Stimulated activated memory B cell treated with anti-CD40 and anti-IgM and Interleukin-4, amounts not matched to agents 10 μg/mL and 1 μg/mL and 100 μg/mL, for 72 hours (primary cell): Measurements from ENCODE around the gene GPR35.
A peak's percentile ranks its signal among the peaks of the same experiment; 100 is the strongest.
"Not testable (repeated sequence)": the region's sequence is repeated elsewhere in the genome, so short reads cannot be mapped to it uniquely, and the experiment has no call there.

Experiments
- ATAC-seq: fragments of 150-1000 bp; cut with Tn5 transposase; 2 replicates; pipeline ENCODE4 v1.10.0; 2021
- H3K27ac Mint-ChIP-seq: one replicate; pipeline ENCODE4 v1.8.0; 2022; ENCODE audit warnings: mild to moderate bottlenecking, mixed read lengths
- H3K27me3 Mint-ChIP-seq: one replicate; pipeline ENCODE4 v1.8.0; 2022; ENCODE audit warnings: mixed read lengths
- H3K36me3 Mint-ChIP-seq: one replicate; pipeline ENCODE4 v1.8.0; 2022; ENCODE audit warnings: mixed read lengths
- H3K4me1 Mint-ChIP-seq: one replicate; pipeline ENCODE4 v1.8.0; 2022; ENCODE audit warnings: mixed read lengths
- H3K4me3 Mint-ChIP-seq: one replicate; pipeline ENCODE4 v1.8.0; 2022; ENCODE audit warnings: mild to moderate bottlenecking, moderate library complexity, mixed read lengths
- H3K9me3 Mint-ChIP-seq: one replicate; pipeline ENCODE4 v1.8.0; 2022; ENCODE audit warnings: mixed read lengths

GPR35 gene

GRCh38 chr2:240645346-240645745 is 20.1 kb downstream of the GPR35 start:
- H3K27ac Mint-ChIP-seq, result no peak overlapping the region

GRCh38 chr2:240645801-240646175 is 20.5 kb downstream of the GPR35 start:
- Mint-ChIP-seq H3K27me3 (peaks cover 63% of the 10 kb centered on the region), H3K36me3 (no peaks in the 10 kb centered on the region), H3K9me3 (no peaks in the 10 kb centered on the region), H3K4me1 (peaks cover 7% of the 10 kb centered on the region), H3K4me3 (no peak overlapping the region), H3K27ac (no peak overlapping the region)
- no peak for ATAC-seq

More at GRCh38 chr2:240645346-240645745, 20.1 kb downstream of the GPR35 start:
- no peak for ATAC-seq
- H3K27me3 Mint-ChIP-seq, result peaks cover 58% of the 10 kb centered on the region
- peaks cover 7% of the 10 kb centered on the region for H3K4me1 Mint-ChIP-seq
- no peaks in the 10 kb centered on the region for H3K36me3 Mint-ChIP-seq
- H3K4me3 Mint-ChIP-seq, result no peak overlapping the region
- no peaks in the 10 kb centered on the region for H3K9me3 Mint-ChIP-seq

- ATAC-seq, result no peak
- H3K4me1 Mint-ChIP-seq, result peaks cover 7% of the 10 kb centered on the region
- peaks cover 68% of the 10 kb centered on the region for H3K27me3 Mint-ChIP-seq
- H3K36me3 Mint-ChIP-seq, result no peaks in the 10 kb centered on the region
- H3K4me3 Mint-ChIP-seq, result no peak overlapping the region
- no peak overlapping the region for H3K27ac Mint-ChIP-seq
- H3K9me3 Mint-ChIP-seq, result no peaks in the 10 kb centered on the region
Observed at GRCh38 chr2:240646176-240646899, 21.1 kb downstream of the GPR35 start.

- H3K36me3 Mint-ChIP-seq, result no peaks in the 10 kb centered on the region
- H3K27me3 Mint-ChIP-seq, result peaks cover 75% of the 10 kb centered on the region
- H3K27ac Mint-ChIP-seq, result no peak overlapping the region
- H3K9me3 Mint-ChIP-seq, result no peaks in the 10 kb centered on the region
- no peak for ATAC-seq
- H3K4me3 Mint-ChIP-seq, result no peak overlapping the region
- H3K4me1 Mint-ChIP-seq, result peaks cover 7% of the 10 kb centered on the region
Observed at GRCh38 chr2:240646900-240647502, 21.7 kb downstream of the GPR35 start.

GRCh38 chr2:240647503-240648154 is 22.3 kb downstream of the GPR35 start:
- Mint-ChIP-seq H3K27ac (no peak overlapping the region), H3K9me3 (no peaks in the 10 kb centered on the region), H3K36me3 (no peaks in the 10 kb centered on the region), H3K4me1 (peaks cover 7% of the 10 kb centered on the region), H3K27me3 (peaks cover 81% of the 10 kb centered on the region), H3K4me3 (no peak overlapping the region)
- ATAC-seq, result no peak

- no peaks in the 10 kb centered on the region for H3K36me3 Mint-ChIP-seq
- H3K4me3 Mint-ChIP-seq, result no peak overlapping the region
- peaks cover 87% of the 10 kb centered on the region for H3K27me3 Mint-ChIP-seq
- peaks cover 7% of the 10 kb centered on the region for H3K4me1 Mint-ChIP-seq
- no peak for ATAC-seq
- no peaks in the 10 kb centered on the region for H3K9me3 Mint-ChIP-seq
- H3K27ac Mint-ChIP-seq, result no peak overlapping the region
Observed at GRCh38 chr2:240648155-240648649, 22.9 kb downstream of the GPR35 start.

- Mint-ChIP-seq H3K27me3 (peaks cover 92% of the 10 kb centered on the region), H3K9me3 (no peaks in the 10 kb centered on the region), H3K36me3 (no peaks in the 10 kb centered on the region), H3K27ac (no peak overlapping the region), H3K4me1 (peaks cover 7% of the 10 kb centered on the region), H3K4me3 (no peak overlapping the region)
- no peak for ATAC-seq
Observed at GRCh38 chr2:240648650-240649275, 23.5 kb downstream of the GPR35 start.

GRCh38 chr2:240649331-240649730 is 24.1 kb downstream of the GPR35 start:
- no peak for ATAC-seq

GRCh38 chr2:240650254-240650965 is 25.1 kb downstream of the GPR35 start:
- Mint-ChIP-seq H3K27ac (no peak overlapping the region), H3K36me3 (no peaks in the 10 kb centered on the region), H3K4me1 (peaks cover 7% of the 10 kb centered on the region), H3K9me3 (peaks cover 4% of the 10 kb centered on the region), H3K27me3 (peaks cover 93% of the 10 kb centered on the region), H3K4me3 (no peak overlapping the region)
- no peak for ATAC-seq

More at GRCh38 chr2:240649331-240649730, 24.1 kb downstream of the GPR35 start:
- Mint-ChIP-seq H3K9me3 (no peaks in the 10 kb centered on the region), H3K4me3 (no peak overlapping the region), H3K27ac (no peak overlapping the region), H3K36me3 (no peaks in the 10 kb centered on the region), H3K27me3 (peaks cover 93% of the 10 kb centered on the region), H3K4me1 (peaks cover 7% of the 10 kb centered on the region)

- Mint-ChIP-seq H3K27ac (no peak overlapping the region), H3K4me3 (no peak overlapping the region), H3K4me1 (peaks cover 8% of the 10 kb centered on the region), H3K27me3 (peaks cover 85% of the 10 kb centered on the region), H3K36me3 (no peaks in the 10 kb centered on the region), H3K9me3 (peaks cover 4% of the 10 kb centered on the region)
- no peak for ATAC-seq
Observed at GRCh38 chr2:240651185-240651584, 25.9 kb downstream of the GPR35 start.

GRCh38 chr2:240655931-240656886 is 30.9 kb downstream of the GPR35 start:
- Mint-ChIP-seq H3K27ac (no peak overlapping the region), H3K9me3 (peaks cover 4% of the 10 kb centered on the region), H3K4me3 (no peak overlapping the region), H3K27me3 (peaks cover 50% of the 10 kb centered on the region), H3K4me1 (peaks cover 12% of the 10 kb centered on the region), H3K36me3 (no peaks in the 10 kb centered on the region)
- peak; percentile 83 for ATAC-seq

GRCh38 chr2:240659883-240660282 is 34.6 kb downstream of the GPR35 start:
- peaks cover 43% of the 10 kb centered on the region for H3K27me3 Mint-ChIP-seq
- H3K4me1 Mint-ChIP-seq, result peaks cover 12% of the 10 kb centered on the region
- H3K4me3 Mint-ChIP-seq, result not testable (repeated sequence)

GRCh38 chr2:240662681-240663080 is 37.4 kb downstream of the GPR35 start:
- H3K27me3 Mint-ChIP-seq, result peaks cover 65% of the 10 kb centered on the region
- no peak overlapping the region for H3K4me3 Mint-ChIP-seq
- ATAC-seq, result no peak
- no peaks in the 10 kb centered on the region for H3K4me1 Mint-ChIP-seq
- H3K9me3 Mint-ChIP-seq, result peaks cover 12% of the 10 kb centered on the region
- H3K36me3 Mint-ChIP-seq, result peaks cover 6% of the 10 kb centered on the region
- no peak overlapping the region for H3K27ac Mint-ChIP-seq

More at GRCh38 chr2:240659883-240660282, 34.6 kb downstream of the GPR35 start:
- H3K36me3 Mint-ChIP-seq, H3K27ac Mint-ChIP-seq, ATAC-seq, H3K9me3 Mint-ChIP-seq: not testable (repeated sequence)
